B cell (primary cell): Measurements from ENCODE around the gene SLC2A1. TPM values are rescaled to one million over a fixed set of nuclear protein-coding genes. Genes with fewer than 3 reads are reported as not detected.

Experiments used
- ATAC-seq: fragments of 200-7000 bp; cut with Tn5 transposase; one replicate; pipeline ENCODE4 v1.10.0; 2021; ENCODE audit warnings: low read depth, mild to moderate bottlenecking, moderate number of reproducible peaks, moderate library complexity
- CTCF ChIA-PET: fragments of 350-600 bp; sonication (Branson Sonifier 250); formaldehyde crosslinking; loops from one replicate; lab custom pipeline; 2021; ENCODE audit warnings: antibody characterized with exemption, inconsistent platforms; lab: Charles Lee
- POLR2A ChIA-PET: fragments of 350-600 bp; sonication (Branson Sonifier 250); formaldehyde crosslinking; loops from one replicate; lab custom pipeline; 2021; ENCODE audit warnings: antibody characterized with exemption; lab: Charles Lee
- DNase-seq: peaks from one replicate; pipeline ENCODE4 v3.0.0; 2013
- H2AFZ ChIP-seq: 2 replicates; pipeline ENCODE4 v1.6.1; 2012; ENCODE audit warnings: mild to moderate bottlenecking, low read depth, low read length; ENCODE audit not compliant: insufficient read depth, poor library complexity, severe bottlenecking
- H3K27ac ChIP-seq, 2 donors: 1 replicate in 1 of 2; 2 replicates in 1 of 2; pipeline ENCODE4 v1.5.1; 2012 to 2013; ENCODE audit warnings: low read length in 2 of 2, mild to moderate bottlenecking in 2 of 2, moderate library complexity in 1 of 2
- H3K27me3 ChIP-seq, 4 experiments: fragments of 200-600 bp in 1 of 4; sonication (generic) in 1 of 4; replicated peaks in 1 of 4; 1 replicate in 2 of 4; 2 replicates in 2 of 4; pipeline versions ENCODE4 v1.6.1 to v1.7.0; 2013 to 2016; ENCODE audit warnings: low read length in 3 of 4, mild to moderate bottlenecking in 2 of 4, mixed read lengths in 1 of 4, moderate library complexity in 1 of 4; ENCODE audit not compliant: insufficient read depth in 4 of 4, control insufficient read depth in 3 of 4; ENCODE audit errors: control extremely low read depth in 1 of 4
- H3K36me3 ChIP-seq, 2 experiments: replicated peaks in 1 of 2; 1 replicate in 1 of 2; 2 replicates in 1 of 2; pipeline versions ENCODE4 v1.6.1 to v1.7.1; 2013; ENCODE audit warnings: low read length in 1 of 2; ENCODE audit not compliant: insufficient read depth in 2 of 2, control insufficient read depth in 1 of 2; ENCODE audit errors: control extremely low read depth in 1 of 2, extremely low read depth in 1 of 2
- H3K4me1 ChIP-seq, 2 donors: fragments of 200-600 bp in 1 of 2; sonication (generic) in 1 of 2; 1 replicate in 1 of 2; 2 replicates in 1 of 2; pipeline versions ENCODE4 v1.5.1 to v1.6.1; 2013 to 2017; ENCODE audit warnings: low read length in 2 of 2; ENCODE audit not compliant: control insufficient read depth in 2 of 2, insufficient read depth in 2 of 2
- H3K4me2 ChIP-seq: replicated peaks from 2 replicates; pipeline ENCODE3; 2012; ENCODE audit warnings: mild to moderate bottlenecking, low read depth, low read length; ENCODE audit not compliant: poor library complexity, severe bottlenecking
- H3K4me3 ChIP-seq, 5 experiments: fragments of 200-600 bp in 1 of 5; sonication (generic) in 1 of 5; 1 replicate in 3 of 5; 2 replicates in 2 of 5; pipeline versions ENCODE4 v1.5.1 to v1.7.0; 2011 to 2016; ENCODE audit warnings: low read length in 4 of 5, mild to moderate bottlenecking in 4 of 5, low read depth in 2 of 5, control low read depth in 1 of 5, moderate library complexity in 1 of 5; ENCODE audit not compliant: insufficient read depth in 1 of 5; ENCODE audit errors: control extremely low read depth in 1 of 5, extremely low read depth in 1 of 5
- H3K79me2 ChIP-seq: fragments of 200-600 bp; sonication (generic); one replicate; pipeline ENCODE4 v1.6.0; 2016; ENCODE audit warnings: low read length; ENCODE audit not compliant: control insufficient read depth, insufficient read depth
- H3K9ac ChIP-seq: fragments of 200-600 bp; sonication (generic); 2 replicates; pipeline ENCODE4 v1.6.1; 2017; ENCODE audit warnings: mild to moderate bottlenecking, low read length, moderate library complexity
- H3K9me3 ChIP-seq, 3 donors: one replicate each; pipeline versions ENCODE4 v1.6.1 to v1.7.1; 2013; ENCODE audit warnings: low read length in 2 of 3; ENCODE audit not compliant: control insufficient read depth in 2 of 3, insufficient read depth in 1 of 3; ENCODE audit errors: control extremely low read depth in 1 of 3
- H4K20me1 ChIP-seq: 2 replicates; pipeline ENCODE4 v1.6.0; 2012; ENCODE audit warnings: mild to moderate bottlenecking, low read length; ENCODE audit not compliant: insufficient read depth, control insufficient read depth, poor library complexity, severe bottlenecking
- H3K27ac Mint-ChIP-seq: one replicate; pipeline ENCODE4 v1.8.0; 2021; ENCODE audit warnings: mixed read lengths
- H3K27me3 Mint-ChIP-seq: one replicate; pipeline ENCODE4 v1.8.0; 2021; ENCODE audit warnings: mixed read lengths
- H3K4me1 Mint-ChIP-seq: one replicate; pipeline ENCODE4 v1.8.0; 2021; ENCODE audit warnings: mixed read lengths
- H3K4me3 Mint-ChIP-seq: one replicate; pipeline ENCODE4 v1.8.0; 2021; ENCODE audit warnings: mixed read lengths
- H3K9me3 Mint-ChIP-seq: one replicate; pipeline ENCODE4 v1.8.0; 2022; ENCODE audit warnings: mixed read lengths; ENCODE audit not compliant: insufficient read depth
- CTCF ChIP-seq: fragments of 200-600 bp; IDR thresholded peaks from one replicate; pipeline ENCODE4 v1.8.0; 2022; ENCODE audit warnings: antibody characterized with exemption, mild to moderate bottlenecking
- EZH2 ChIP-seq: IDR thresholded peaks from 2 replicates; pipeline ENCODE4 v1.6.1; 2012; ENCODE audit warnings: borderline replicate concordance, low read depth, mild to moderate bottlenecking, moderate library complexity, low read length; ENCODE audit not compliant: insufficient read depth, poor library complexity, severe bottlenecking
- WGBS: methylation state at CpG from one replicate; pipeline ENCODE4 v1.1.5; 2013; ENCODE audit warnings: missing lambda C conversion rate; ENCODE audit not compliant: insufficient coverage; 5-methylcytosine and 5-hydroxymethylcytosine counted together
- intact Hi-C: fragments of 100-400 bp; cut with micrococcal nuclease; formaldehyde crosslinking; loops from one replicate; pipeline ENCODE4 v1.10.0; 2022
- polyA plus RNA-seq: library from polyadenylated mRNA; depleted of rRNA; stranded (reverse); fragments of >200 nt; gene quantifications from 2 replicates; pipeline ENCODE4 v1.2.3, GENCODE V29; 2012
- total RNA-seq, 2 donors: library from RNA; stranded (reverse); fragments of 120-200 nt in 1 of 2; gene quantifications; 1 replicate in 1 of 2; 2 replicates in 1 of 2; pipeline versions ENCODE4 v1.2.3 to v1.2.4, GENCODE V29; 2013 to 2022

Gene SLC2A1
- total and polyA plus RNA-seq, 2 donors (not counting 1 experiment from before 2014, with no cell fraction given): 223 to 240 TPM

- no peaks in the 10 kb centered on the region for H3K27me3 Mint-ChIP-seq
- TF ChIP-seq CTCF (no peak), EZH2 (no peak)
- intact Hi-C loops: loop anchor here (10.0 kb wide), 1 partner anchor 409 kb away; the partner anchor contains the start of gene ELOVL1
- peak overlapping the region; percentile 23 to 93 (median 40) for H3K4me3 ChIP-seq
- CTCF ChIA-PET: interaction anchor here (1.4 to 13.0 kb wide), 6 partner anchors 11 to 118 kb away, joined by 5 to 121 read pairs (median 31); no protein-coding TSS in a partner anchor
- H3K27me3 ChIP-seq: no peaks in the 10 kb centered on the region
- H3K27ac Mint-ChIP-seq: peak overlapping the region; percentile 99
- peak overlapping the region; percentile 62 for H3K9ac ChIP-seq
- H3K9me3 Mint-ChIP-seq: no peaks in the 10 kb centered on the region
- peaks cover 71 to 85% of the 10 kb centered on the region in 2 donors for H3K4me1 ChIP-seq
- H2AFZ ChIP-seq: no peak overlapping the region
- H3K9me3 ChIP-seq: no peaks in the 10 kb centered on the region
- peaks cover 0 to 46% of the 10 kb centered on the region in 2 experiments for H3K36me3 ChIP-seq
- DNase-seq (peak; percentile 59), ATAC-seq (no peak)
- POLR2A ChIA-PET: interaction anchor here (2.2 to 18.1 kb wide), 5 partner anchors 9 to 118 kb away, joined by 7 to 209 read pairs (median 116); no protein-coding TSS in a partner anchor
- peak overlapping the region; percentile 86 for H3K4me2 ChIP-seq
- peaks cover 99% of the 10 kb centered on the region for H3K79me2 ChIP-seq
- peak overlapping the region; percentile 93 for H3K4me3 Mint-ChIP-seq
- peak overlapping the region; percentile 45 to 94 for H3K27ac ChIP-seq
- no CpG with 5 or more reads among the region's 16 CpGs for WGBS
- peaks cover 29% of the 10 kb centered on the region for H4K20me1 ChIP-seq
- peaks cover 75% of the 10 kb centered on the region for H3K4me1 Mint-ChIP-seq
These were observed 3.2 kb downstream of the SLC2A1 start for GRCh38 chr1:42955311-42956063.
